Activated T-helper 1 cell treated with Interleukin-2 at 50 U/mL for 16 hours (primary cell): ENCODE measurements around the gene PKM.
A peak's percentile ranks its signal among the peaks of the same experiment; 100 is the strongest.
"Not testable (repeated sequence)": the region's sequence is repeated elsewhere in the genome, so short reads cannot be mapped to it uniquely, and the experiment has no call there.

Experiments
- DNase-seq: peaks from one replicate; pipeline ENCODE4 v3.0.0-alpha.2; 2020; ENCODE audit warnings: low read depth

The PKM gene

DNA sequence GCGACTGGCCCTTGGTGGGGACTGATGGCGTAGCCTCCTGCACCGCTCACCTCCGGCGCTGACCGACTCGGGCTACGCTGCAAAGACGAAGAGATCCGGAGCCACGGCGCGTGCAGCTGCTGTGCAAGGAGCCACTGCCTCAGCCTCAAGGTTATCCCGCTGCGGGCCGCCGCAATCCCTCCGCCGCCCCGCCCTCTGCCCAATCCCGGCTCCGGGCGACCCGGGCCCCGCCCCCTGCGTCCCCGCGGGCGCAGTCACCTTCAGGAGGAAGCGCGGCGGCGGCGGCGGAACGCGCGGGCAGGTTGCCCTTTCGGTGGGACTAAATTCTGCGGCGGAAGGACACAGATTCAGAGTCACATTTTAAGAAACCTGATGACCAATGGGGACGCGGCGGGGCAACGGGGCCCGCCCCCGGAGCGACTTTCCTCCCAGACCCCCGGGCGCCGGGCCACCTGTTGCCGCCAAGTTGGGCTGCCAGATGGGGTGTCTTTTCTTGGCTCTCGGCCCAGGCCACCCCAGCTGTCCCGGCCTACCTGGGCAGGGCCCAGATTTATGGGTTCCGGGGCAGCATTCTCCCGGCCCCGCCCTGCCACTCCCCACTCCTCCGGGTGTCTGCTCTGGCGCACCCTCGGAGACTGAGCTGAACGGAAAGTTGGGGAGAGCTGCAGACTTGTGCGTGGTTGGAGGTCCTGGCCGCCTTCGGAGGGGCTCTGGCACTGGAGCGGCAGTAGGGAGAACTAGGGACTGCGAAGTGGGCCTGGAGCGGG is at the start of gene PKM:
TSS of gene PKM (minus strand) at position 125 of the 767 bp plus-strand sequence. CDS start 12,093 bp downstream, outside the sequence.
- DNase-seq, result peak; percentile 86

DNA sequence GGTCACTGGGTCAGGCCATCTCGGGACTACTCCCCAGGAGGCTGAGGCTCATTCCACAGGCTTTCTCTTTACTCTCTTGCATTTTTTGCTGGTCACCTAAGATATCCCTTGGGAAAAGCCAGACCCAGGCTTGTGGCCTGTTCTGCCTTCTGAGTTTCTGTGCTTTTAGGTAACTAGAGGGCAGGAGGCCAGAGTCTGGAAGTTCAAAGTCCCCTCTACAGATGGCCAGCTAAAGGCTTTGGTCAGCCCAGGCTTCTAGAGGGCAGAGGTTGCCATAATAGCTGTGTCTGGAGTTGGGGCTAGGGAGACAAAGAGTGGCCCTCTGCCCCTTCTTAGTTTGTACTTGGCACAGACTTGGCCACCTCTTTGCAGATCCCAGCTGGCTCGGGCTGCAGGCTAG is 49.8 kb upstream of the PKM start:
- no peak for DNase-seq

DNA sequence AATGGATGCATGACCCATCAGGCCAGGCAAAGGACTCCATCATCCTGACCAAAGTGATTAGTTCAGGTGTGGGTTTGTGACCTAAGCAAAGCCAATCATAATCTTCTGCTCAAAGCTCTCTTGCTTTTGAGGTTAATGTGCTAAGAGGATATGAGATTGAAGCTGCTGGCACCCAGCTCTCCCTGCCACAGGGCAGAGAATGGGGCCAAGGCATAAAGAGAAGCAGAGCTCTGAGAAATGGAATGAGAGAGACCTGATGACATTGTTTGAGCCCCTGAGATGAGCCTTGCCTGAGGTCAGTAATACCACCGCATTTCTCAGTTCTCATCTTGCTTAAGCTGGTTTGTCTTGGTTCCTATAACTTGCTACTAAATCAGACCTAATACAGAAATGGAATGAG is 47.7 kb upstream of the PKM start:
- DNase-seq, result no peak

DNA sequence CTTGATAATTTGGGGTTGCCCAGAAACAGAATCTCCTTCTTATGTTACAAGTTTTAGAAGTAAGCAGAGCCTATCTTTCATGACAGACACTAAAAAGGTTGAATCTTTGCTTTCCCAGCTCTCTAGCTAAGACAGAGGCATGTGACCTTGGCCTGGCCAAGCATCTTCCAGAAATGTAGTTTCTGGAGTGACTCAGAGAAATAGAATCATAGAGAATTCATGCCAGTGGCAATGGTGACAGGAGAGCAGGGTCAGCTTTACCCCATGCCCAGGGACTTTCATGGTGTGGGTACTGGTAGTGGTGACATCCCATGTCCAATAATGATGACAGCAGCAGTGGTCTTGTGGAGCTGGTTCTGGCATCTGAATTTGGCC is 45.3 kb upstream of the PKM start:
- DNase-seq, result no peak

DNA sequence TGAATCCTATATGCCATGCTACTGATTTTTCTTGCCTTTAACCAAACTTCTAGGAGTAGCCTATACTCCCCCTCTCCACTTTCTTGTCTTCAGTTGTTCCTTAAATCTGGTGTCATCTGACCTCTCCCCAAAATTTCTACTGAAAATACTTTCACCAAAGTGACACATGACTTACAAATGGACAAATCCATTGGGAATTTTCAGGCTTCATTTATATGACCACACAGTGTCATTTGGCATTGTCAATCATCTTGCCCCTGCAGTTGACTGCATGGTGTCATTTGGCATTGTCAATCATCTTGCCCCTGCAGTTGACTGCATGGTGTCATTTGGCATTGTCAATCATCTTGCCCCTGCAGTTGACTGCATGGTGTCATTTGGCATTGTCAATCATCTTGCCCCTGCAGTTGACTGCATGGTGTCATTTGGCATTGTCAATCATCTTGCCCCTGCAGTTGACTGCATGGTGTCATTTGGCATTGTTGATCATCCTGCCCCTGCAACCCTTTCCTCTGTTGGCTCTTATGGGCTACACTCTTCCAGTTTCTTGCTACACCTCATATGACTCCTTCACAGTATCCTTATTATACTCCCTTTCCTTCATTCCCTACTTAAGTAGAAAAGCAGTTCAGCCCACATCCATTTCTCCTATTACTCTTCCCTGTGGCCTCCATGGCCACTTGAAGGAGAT is 44.8 kb upstream of the PKM start:
- DNase-seq, result not testable (repeated sequence)

- no peak for DNase-seq
Measured at GRCh38 chr15:72272997-72273352, 42.0 kb upstream of the PKM start.

- peak; percentile 99 for DNase-seq
Measured at GRCh38 chr15:72272213-72272996, 41.4 kb upstream of the PKM start, which contains the start of gene PARP6. PARP6 (minus strand) TSS chr15:72272554; CDS start chr15:72267477, 5,077 bp downstream.

- no peak for DNase-seq
Measured at GRCh38 chr15:72271895-72272212, 40.9 kb upstream of the PKM start.

- no peak for DNase-seq
Measured at GRCh38 chr15:72271221-72271620, 40.2 kb upstream of the PKM start.

GRCh38 chr15:72269739-72270138 is 38.7 kb upstream of the PKM start:
- no peak for DNase-seq

DNA sequence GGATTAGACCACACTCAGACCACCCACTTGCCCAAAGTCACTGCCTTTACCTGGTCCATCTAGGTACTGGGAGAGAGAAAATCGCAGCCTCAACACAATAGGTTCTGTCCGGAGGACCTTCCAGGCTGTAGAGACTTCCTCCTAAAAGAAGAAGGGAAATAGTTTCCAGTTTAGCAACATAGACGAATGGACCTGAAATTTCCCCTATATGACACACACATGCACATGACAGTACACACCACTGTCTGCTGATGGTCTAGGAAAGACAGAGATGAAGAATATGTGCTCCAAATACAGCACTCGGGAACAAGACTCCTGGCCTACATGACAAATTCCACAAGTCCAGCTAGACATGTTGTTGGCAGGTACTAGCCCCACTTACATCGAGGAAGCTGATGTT is 34.0 kb upstream of the PKM start:
- no peak for DNase-seq

GRCh38 chr15:72252663-72253299 is 21.8 kb upstream of the PKM start:
- DNase-seq, result no peak

DNA sequence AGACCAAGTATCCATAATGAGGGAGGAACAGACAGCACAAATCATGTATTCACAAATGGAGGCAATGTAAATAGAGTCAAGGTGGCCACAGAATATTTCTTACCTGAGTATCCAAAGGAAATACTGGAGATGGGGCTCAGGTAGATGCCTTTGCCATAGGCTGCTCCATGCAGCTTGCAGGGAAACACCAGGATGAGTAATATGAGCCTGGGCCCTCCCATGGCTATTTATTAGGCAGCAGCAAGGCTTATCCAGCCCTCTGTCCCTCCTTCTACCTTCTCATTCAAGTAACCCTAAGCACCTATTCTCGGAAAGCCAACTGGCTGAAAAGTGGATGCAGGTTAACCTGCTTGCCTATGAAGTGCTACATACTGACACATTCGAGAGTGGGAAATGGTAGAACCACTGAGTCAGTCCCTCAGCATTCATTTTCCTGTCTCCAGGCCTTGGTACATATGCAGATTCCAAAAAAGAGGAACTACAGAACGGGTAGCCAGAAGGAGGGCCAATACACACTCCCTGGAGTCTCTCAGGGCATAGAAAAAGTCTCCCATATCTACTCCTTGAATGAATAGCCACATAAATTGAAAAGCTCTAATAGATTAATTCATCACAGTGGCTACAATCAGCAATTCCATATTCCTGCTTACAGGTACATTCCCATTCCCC is 18.3 kb upstream of the PKM start:
- DNase-seq, result no peak

DNA sequence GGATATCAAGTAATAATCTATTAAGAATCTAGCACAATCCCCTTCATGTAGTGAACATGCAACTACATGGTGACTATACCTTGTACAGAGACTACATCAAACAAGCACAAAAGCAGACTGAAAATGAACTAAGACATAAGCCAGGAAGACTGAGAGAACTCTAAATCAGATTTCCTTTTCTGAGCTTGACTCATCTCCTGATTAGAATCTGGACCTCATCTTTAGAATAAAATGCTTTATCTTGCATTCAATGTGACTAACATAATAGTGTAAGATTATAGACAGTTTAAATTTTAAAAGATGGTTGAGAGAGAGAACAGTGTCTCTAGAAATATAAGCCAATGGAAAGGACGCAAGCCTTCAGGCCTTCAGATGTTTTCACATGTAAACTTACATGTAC is 17.5 kb upstream of the PKM start:
- DNase-seq, result no peak

- no peak for DNase-seq
Measured at GRCh38 chr15:72242775-72243370, 11.9 kb upstream of the PKM start.

DNA sequence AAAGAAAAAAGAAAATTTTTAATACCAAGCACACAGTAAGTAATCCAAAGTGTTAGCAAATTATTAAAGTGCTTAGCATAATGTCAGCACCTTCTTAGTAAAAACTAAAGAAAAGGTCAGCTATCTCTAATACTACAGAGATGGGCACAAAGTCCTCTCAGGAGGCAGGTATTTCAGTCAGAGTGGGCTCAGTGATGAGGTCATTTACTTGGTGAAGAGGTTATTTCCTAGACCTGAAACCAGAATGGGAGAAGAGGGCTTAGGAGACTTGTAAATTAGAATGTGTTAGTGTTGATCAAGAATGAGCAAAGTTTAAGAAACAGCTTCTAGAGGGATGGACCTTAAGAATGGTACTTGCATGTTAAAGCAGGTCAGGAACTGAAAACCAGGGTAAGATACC is 8.7 kb upstream of the PKM start:
- no peak for DNase-seq

DNA sequence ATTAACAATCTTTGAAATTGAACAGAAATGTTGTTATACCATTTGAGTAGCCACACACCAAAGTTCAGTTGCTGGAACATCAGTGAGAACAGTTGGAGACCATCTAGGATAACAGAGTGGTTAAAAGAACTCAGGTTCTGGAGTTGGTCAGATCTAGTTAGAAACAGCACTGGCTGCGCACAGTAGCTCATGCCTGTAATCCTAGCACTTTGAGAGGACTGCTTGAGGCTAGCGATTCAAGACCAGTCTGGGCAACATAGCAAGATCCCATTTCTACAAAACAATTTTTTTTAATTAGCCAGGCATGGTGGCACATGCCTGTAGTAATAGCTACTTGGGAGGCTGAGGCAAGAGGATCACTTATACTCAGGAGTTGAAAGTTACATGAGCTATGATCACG is 7.6 kb upstream of the PKM start:
- no peak for DNase-seq

DNA sequence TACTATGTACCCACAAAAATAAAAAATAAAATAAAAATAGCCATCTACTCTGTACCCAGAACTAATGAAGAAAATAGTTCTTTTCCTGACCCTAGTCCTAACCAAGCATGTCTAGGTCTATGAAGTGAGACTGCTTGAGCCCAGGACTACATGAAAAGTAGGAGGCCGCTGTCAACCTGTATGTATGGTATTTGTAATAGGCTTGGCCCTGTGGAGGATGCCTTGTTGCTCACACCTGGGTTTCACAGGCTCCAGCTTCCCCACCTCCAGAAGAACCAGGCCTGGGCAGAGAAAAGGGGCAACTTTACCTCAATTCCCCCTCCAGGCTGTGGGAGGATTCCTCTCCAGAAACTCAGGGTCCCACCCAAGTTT is 6.8 kb upstream of the PKM start:
- no peak for DNase-seq

- no peak for DNase-seq
Measured at GRCh38 chr15:72237029-72237852, 6.3 kb upstream of the PKM start.

GRCh38 chr15:72236381-72237003 is 5.5 kb upstream of the PKM start:
- DNase-seq, result no peak
